CD14-positive monocyte (primary cell): ENCODE results near the gene KIF3B. TPM values are rescaled to one million over a fixed set of nuclear protein-coding genes. Genes with fewer than 3 reads are reported as not detected.

ENCODE experiments used
- DNase-seq, 3 donors: peaks; one replicate each; pipeline ENCODE4 v3.0.0-alpha.2; 2011 to 2022
- H2AFZ ChIP-seq: 2 replicates; pipeline ENCODE4 v1.6.0; 2012; ENCODE audit warnings: mild to moderate bottlenecking, low read depth, low read length, inconsistent platforms; ENCODE audit not compliant: insufficient read depth, poor library complexity, severe bottlenecking
- H3K27ac ChIP-seq, 2 donors: 1 replicate in 1 of 2; 2 replicates in 1 of 2; pipeline ENCODE4 v1.5.1; 2012 to 2013; ENCODE audit warnings: low read length in 2 of 2, control low read depth in 1 of 2, inconsistent platforms in 1 of 2, low read depth in 1 of 2, mild to moderate bottlenecking in 1 of 2
- H3K27me3 ChIP-seq, 2 donors: one replicate each; pipeline versions ENCODE4 v1.6.0 to v1.6.1; 2011 to 2013; ENCODE audit warnings: low read length in 2 of 2; ENCODE audit not compliant: control insufficient read depth in 2 of 2, insufficient read depth in 2 of 2
- H3K36me3 ChIP-seq, 2 donors: replicated peaks in 1 of 2; 1 replicate in 1 of 2; 2 replicates in 1 of 2; pipeline versions ENCODE4 v1.5.1 to v1.6.1; 2012 to 2013; ENCODE audit warnings: low read length in 2 of 2, control low read depth in 1 of 2, inconsistent platforms in 1 of 2, mild to moderate bottlenecking in 1 of 2; ENCODE audit not compliant: insufficient read depth in 2 of 2, control insufficient read depth in 1 of 2
- H3K4me1 ChIP-seq, 2 donors: 1 replicate in 1 of 2; 2 replicates in 1 of 2; pipeline versions ENCODE4 v1.5.1 to v1.6.1; 2012 to 2013; ENCODE audit warnings: low read length in 2 of 2, control low read depth in 1 of 2, inconsistent platforms in 1 of 2, mild to moderate bottlenecking in 1 of 2, moderate library complexity in 1 of 2; ENCODE audit not compliant: insufficient read depth in 2 of 2, control insufficient read depth in 1 of 2
- H3K4me2 ChIP-seq: replicated peaks from 2 replicates; pipeline ENCODE3; 2012; ENCODE audit warnings: low read length, moderate library complexity, mild to moderate bottlenecking; ENCODE audit not compliant: poor library complexity, severe bottlenecking; ENCODE audit errors: extremely low read depth
- H3K4me3 ChIP-seq, 3 experiments: fragments of 200-600 bp in 1 of 3; sonication (generic) in 1 of 3; replicated peaks in 1 of 3; 1 replicate in 2 of 3; 2 replicates in 1 of 3; pipeline ENCODE4 v1.5.1; 2011 to 2013; ENCODE audit warnings: low read length in 3 of 3, mild to moderate bottlenecking in 3 of 3, control low read depth in 2 of 3, low read depth in 2 of 3, inconsistent platforms in 1 of 3, moderate library complexity in 1 of 3
- H3K79me2 ChIP-seq: 2 replicates; pipeline ENCODE4 v1.6.0; 2012; ENCODE audit warnings: mild to moderate bottlenecking, control low read depth, inconsistent platforms, low read length, moderate library complexity; ENCODE audit not compliant: insufficient read depth
- H3K9ac ChIP-seq: 2 replicates; pipeline ENCODE4 v1.6.0; 2017; ENCODE audit warnings: low read length, mild to moderate bottlenecking; ENCODE audit not compliant: insufficient read depth, poor library complexity, severe bottlenecking
- H3K9me3 ChIP-seq, 2 donors: replicated peaks in 1 of 2; 1 replicate in 1 of 2; 2 replicates in 1 of 2; pipeline versions ENCODE4 v1.5.1 to v1.6.1; 2012 to 2013; ENCODE audit warnings: low read length in 2 of 2, control low read depth in 1 of 2; ENCODE audit not compliant: control insufficient read depth in 1 of 2, insufficient read depth in 1 of 2
- H4K20me1 ChIP-seq: 2 replicates; pipeline ENCODE4 v1.6.0; 2012; ENCODE audit warnings: mild to moderate bottlenecking, low read length, control low read depth, moderate library complexity; ENCODE audit not compliant: insufficient read depth
- H3K27ac Mint-ChIP-seq, 7 donors: one replicate each; pipeline ENCODE4 v1.8.0; 2020; ENCODE audit warnings: mild to moderate bottlenecking in 7 of 7, mixed read lengths in 7 of 7, moderate library complexity in 6 of 7, inconsistent platforms in 2 of 7
- H3K27me3 Mint-ChIP-seq, 3 donors: one replicate each; pipeline ENCODE4 v1.8.0; 2021 to 2022; ENCODE audit warnings: low read depth in 3 of 3, mild to moderate bottlenecking in 3 of 3, mixed read lengths in 3 of 3, moderate library complexity in 3 of 3, inconsistent platforms in 1 of 3
- H3K36me3 Mint-ChIP-seq, 2 donors: one replicate each; pipeline ENCODE4 v1.8.0; 2020; ENCODE audit warnings: mixed read lengths in 2 of 2, inconsistent platforms in 1 of 2, mild to moderate bottlenecking in 1 of 2
- H3K4me1 Mint-ChIP-seq: one replicate; pipeline ENCODE4 v1.8.0; 2020; ENCODE audit warnings: mild to moderate bottlenecking, mixed read lengths
- H3K4me3 Mint-ChIP-seq, 2 donors: one replicate each; pipeline ENCODE4 v1.8.0; 2020; ENCODE audit warnings: mild to moderate bottlenecking in 2 of 2, mixed read lengths in 2 of 2, moderate library complexity in 1 of 2
- H3K9me3 Mint-ChIP-seq, 7 donors: one replicate each; pipeline ENCODE4 v1.8.0; 2020 to 2022; ENCODE audit warnings: mixed read lengths in 7 of 7, mild to moderate bottlenecking in 6 of 7, moderate library complexity in 6 of 7, inconsistent platforms in 2 of 7
- WGBS: methylation state at CpG from one replicate; pipeline ENCODE4 v1.1.5; 2013; ENCODE audit warnings: missing lambda C conversion rate; ENCODE audit not compliant: insufficient coverage; 5-methylcytosine and 5-hydroxymethylcytosine counted together
- intact Hi-C, 2 donors: fragments of 100-400 bp; cut with micrococcal nuclease; formaldehyde crosslinking; loops; one replicate each; pipeline versions ENCODE4 v1.15.0 to v1.15.1; 2023
- polyA plus RNA-seq, 3 donors: library from polyadenylated mRNA; depleted of rRNA in 1 of 3; unstranded in 2 of 3; stranded (reverse) in 1 of 3; fragments of 300-500 nt in 2 of 3; fragments of >200 nt in 1 of 3; fragmentation: Illumina TruSeq in 2 of 3; gene quantifications; 1 replicate in 2 of 3; 2 replicates in 1 of 3; pipeline ENCODE4 v1.2.3, GENCODE V29; 2012 to 2021
- TF ChIP-seq, protein P1 (sequence below): fragments of 200-600 bp; IDR thresholded peaks from one replicate; pipeline ENCODE4 v1.8.0; 2022; ENCODE audit warnings: antibody characterized with exemption, mild to moderate bottlenecking

The KIF3B gene
- polyA plus RNA-seq, 3 donors: 1.5 to 7.5 (median 3.4) TPM

GRCh38 chr20:32365564-32365963 lies 88.1 kb downstream of the KIF3B start:
- peaks cover 78% of the 10 kb centered on the region for H4K20me1 ChIP-seq
- WGBS: no CpG with 5 or more reads among the region's 5 CpGs
- no peak overlapping the region for H3K4me2 ChIP-seq
- Mint-ChIP-seq H3K4me3 (no peak overlapping the region), H3K4me1 (peaks cover 28% of the 10 kb centered on the region), H3K9me3 (no peaks in the 10 kb centered on the region), H3K36me3 (peaks cover 28 to 42% of the 10 kb centered on the region in 2 donors), H3K27ac (no peak overlapping the region), H3K27me3 (no peaks in the 10 kb centered on the region)
- no peaks in the 10 kb centered on the region for H3K9me3 ChIP-seq
- H3K27me3 ChIP-seq: no peaks in the 10 kb centered on the region
- H3K27ac ChIP-seq: no peak overlapping the region
- intact Hi-C loops: loop anchor here in 1 of 2 donors (10.0 kb wide), 1 partner anchor 449 kb away; the partner anchor contains the start of gene MAPRE1
- no peak overlapping the region for H3K9ac ChIP-seq
- H3K4me3 ChIP-seq: no peak overlapping the region
- DNase-seq: no peak
- no peak overlapping the region for H2AFZ ChIP-seq
- peaks cover 22 to 39% of the 10 kb centered on the region in 2 donors for H3K36me3 ChIP-seq
- peaks cover 0 to 4% of the 10 kb centered on the region in 2 donors for H3K4me1 ChIP-seq
- peaks cover 99% of the 10 kb centered on the region for H3K79me2 ChIP-seq
- TF ChIP-seq, protein P1, sequence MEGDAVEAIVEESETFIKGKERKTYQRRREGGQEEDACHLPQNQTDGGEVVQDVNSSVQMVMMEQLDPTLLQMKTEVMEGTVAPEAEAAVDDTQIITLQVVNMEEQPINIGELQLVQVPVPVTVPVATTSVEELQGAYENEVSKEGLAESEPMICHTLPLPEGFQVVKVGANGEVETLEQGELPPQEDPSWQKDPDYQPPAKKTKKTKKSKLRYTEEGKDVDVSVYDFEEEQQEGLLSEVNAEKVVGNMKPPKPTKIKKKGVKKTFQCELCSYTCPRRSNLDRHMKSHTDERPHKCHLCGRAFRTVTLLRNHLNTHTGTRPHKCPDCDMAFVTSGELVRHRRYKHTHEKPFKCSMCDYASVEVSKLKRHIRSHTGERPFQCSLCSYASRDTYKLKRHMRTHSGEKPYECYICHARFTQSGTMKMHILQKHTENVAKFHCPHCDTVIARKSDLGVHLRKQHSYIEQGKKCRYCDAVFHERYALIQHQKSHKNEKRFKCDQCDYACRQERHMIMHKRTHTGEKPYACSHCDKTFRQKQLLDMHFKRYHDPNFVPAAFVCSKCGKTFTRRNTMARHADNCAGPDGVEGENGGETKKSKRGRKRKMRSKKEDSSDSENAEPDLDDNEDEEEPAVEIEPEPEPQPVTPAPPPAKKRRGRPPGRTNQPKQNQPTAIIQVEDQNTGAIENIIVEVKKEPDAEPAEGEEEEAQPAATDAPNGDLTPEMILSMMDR: no peak

GRCh38 chr20:32366380-32366779 lies 88.9 kb downstream of the KIF3B start:
- Histone ChIP-seq H4K20me1 (peaks cover 70% of the 10 kb centered on the region), H3K27ac (no peak overlapping the region), H3K4me2 (no peak overlapping the region), H3K4me3 (no peak overlapping the region), H3K9ac (no peak overlapping the region), H3K36me3 (peaks cover 24 to 47% of the 10 kb centered on the region in 2 donors), H3K27me3 (no peaks in the 10 kb centered on the region), H3K4me1 (no peaks in the 10 kb centered on the region), H2AFZ (no peak overlapping the region), H3K79me2 (peaks cover 98% of the 10 kb centered on the region), H3K9me3 (no peaks in the 10 kb centered on the region)
- H3K9me3 Mint-ChIP-seq: no peaks in the 10 kb centered on the region
- TF ChIP-seq, protein P1: no peak
- no peak for DNase-seq
- no peak overlapping the region for H3K4me3 Mint-ChIP-seq
- H3K27ac Mint-ChIP-seq: no peak overlapping the region
- peaks cover 27% of the 10 kb centered on the region for H3K4me1 Mint-ChIP-seq
- 100% methylated on average over 1 of the region's 2 CpGs for WGBS
- H3K27me3 Mint-ChIP-seq: no peaks in the 10 kb centered on the region
- H3K36me3 Mint-ChIP-seq: peaks cover 28 to 46% of the 10 kb centered on the region in 2 donors
- intact Hi-C loops: loop anchor here in 1 of 2 donors (10.0 kb wide), 1 partner anchor 448 kb away; the partner anchor contains the start of gene MAPRE1
